ACC112 (cell line): ENCODE measurements around the gene UNG.

Experiments used
- H2AFZ ChIP-seq: fragments of 200-600 bp; sonication (generic); one replicate; pipeline ENCODE4 v1.6.0; 2017; ENCODE audit warnings: antibody characterized with exemption, low read length; ENCODE audit not compliant: unreplicated experiment
- H3K27ac ChIP-seq: fragments of 200-600 bp; sonication (generic); 2 replicates; pipeline ENCODE4 v1.5.1; 2014; ENCODE audit warnings: low read depth, mild to moderate bottlenecking, antibody characterized with exemption, low read length, moderate library complexity
- H3K27me3 ChIP-seq: fragments of 200-600 bp; sonication (generic); 2 replicates; pipeline ENCODE4 v1.6.1; 2014; ENCODE audit warnings: mild to moderate bottlenecking, antibody characterized with exemption, low read length, moderate library complexity, mixed read lengths; ENCODE audit not compliant: insufficient read depth
- H3K36me3 ChIP-seq: fragments of 200-600 bp; sonication (generic); 2 replicates; pipeline ENCODE4 v1.6.1; 2016; ENCODE audit warnings: mild to moderate bottlenecking, antibody characterized with exemption, low read length, moderate library complexity, mixed read lengths; ENCODE audit not compliant: insufficient read depth
- H3K4me1 ChIP-seq: fragments of 200-600 bp; sonication (generic); one replicate; pipeline ENCODE4 v1.6.1; 2016; ENCODE audit warnings: low read length, mixed read lengths; ENCODE audit not compliant: insufficient read depth, unreplicated experiment, control insufficient read depth
- H3K4me3 ChIP-seq: fragments of 200-600 bp; sonication (generic); 2 replicates; pipeline ENCODE4 v1.5.1; 2014; ENCODE audit warnings: mild to moderate bottlenecking, low read depth, low read length
- H3K79me2 ChIP-seq: fragments of 200-600 bp; sonication (generic); one replicate; pipeline ENCODE4 v1.6.0; 2016; ENCODE audit warnings: low read length; ENCODE audit not compliant: control insufficient read depth, unreplicated experiment, insufficient read depth

Gene UNG

GRCh38 chr12:109105176-109105575 is 7.8 kb downstream of the UNG start:
- no peaks in the 10 kb centered on the region for H3K79me2 ChIP-seq
- H3K36me3 ChIP-seq, result peaks cover 24% of the 10 kb centered on the region
- H3K4me1 ChIP-seq, result peaks cover 6% of the 10 kb centered on the region
- H3K27me3 ChIP-seq, result no peaks in the 10 kb centered on the region
- no peak overlapping the region for H3K27ac ChIP-seq
- H3K4me3 ChIP-seq, result no peak overlapping the region
- H2AFZ ChIP-seq, result no peak overlapping the region

- Histone ChIP-seq H3K27me3 (no peaks in the 10 kb centered on the region), H3K79me2 (no peaks in the 10 kb centered on the region), H2AFZ (no peak overlapping the region), H3K36me3 (peaks cover 6% of the 10 kb centered on the region; the same call in 1 of the 2 replicates), H3K4me3 (no peak overlapping the region), H3K4me1 (peaks cover 4% of the 10 kb centered on the region), H3K27ac (peak overlapping the region; percentile 80; the same call in 1 of the 2 replicates)
Measured at GRCh38 chr12:109109746-109110350, 12.5 kb downstream of the UNG start.

GRCh38 chr12:109110988-109111495 is 13.6 kb downstream of the UNG start:
- Histone ChIP-seq H3K27ac (peak overlapping the region; percentile 80), H3K4me1 (peaks cover 7% of the 10 kb centered on the region), H3K36me3 (0 out of 2 replicates have a peak, but pooled peaks cover 4% of the 10 kb centered on the region), H3K27me3 (no peaks in the 10 kb centered on the region), H2AFZ (peak overlapping the region; percentile 70), H3K79me2 (no peaks in the 10 kb centered on the region), H3K4me3 (peak overlapping the region; percentile 79)

- no peak overlapping the region for H2AFZ ChIP-seq
- no peaks in the 10 kb centered on the region for H3K79me2 ChIP-seq
- peaks cover 8% of the 10 kb centered on the region for H3K4me1 ChIP-seq
- no peaks in the 10 kb centered on the region for H3K27me3 ChIP-seq
- no peaks in the 10 kb centered on the region for H3K36me3 ChIP-seq
- no peak overlapping the region for H3K27ac ChIP-seq
- no peak overlapping the region for H3K4me3 ChIP-seq
Measured at GRCh38 chr12:109112720-109113465, 15.5 kb downstream of the UNG start.

- H3K27me3 ChIP-seq, result no peaks in the 10 kb centered on the region
- H3K36me3 ChIP-seq, result no peaks in the 10 kb centered on the region
- no peak overlapping the region for H2AFZ ChIP-seq
- H3K4me3 ChIP-seq, result no peak overlapping the region
- peaks cover 8% of the 10 kb centered on the region for H3K4me1 ChIP-seq
- no peaks in the 10 kb centered on the region for H3K79me2 ChIP-seq
- H3K27ac ChIP-seq, result no peak overlapping the region
Measured at GRCh38 chr12:109113661-109114321, 16.4 kb downstream of the UNG start.

GRCh38 chr12:109114644-109115043 is 17.2 kb downstream of the UNG start:
- Histone ChIP-seq H3K27me3 (no peaks in the 10 kb centered on the region), H3K79me2 (no peaks in the 10 kb centered on the region), H3K4me3 (no peak overlapping the region), H3K27ac (no peak overlapping the region), H2AFZ (no peak overlapping the region), H3K4me1 (peaks cover 8% of the 10 kb centered on the region), H3K36me3 (no peaks in the 10 kb centered on the region)

GRCh38 chr12:109115404-109115757 is 18.0 kb downstream of the UNG start:
- no peak overlapping the region for H3K27ac ChIP-seq
- no peaks in the 10 kb centered on the region for H3K79me2 ChIP-seq
- peaks cover 8% of the 10 kb centered on the region for H3K4me1 ChIP-seq
- no peaks in the 10 kb centered on the region for H3K36me3 ChIP-seq
- no peak overlapping the region for H3K4me3 ChIP-seq
- no peak overlapping the region for H2AFZ ChIP-seq
- H3K27me3 ChIP-seq, result no peaks in the 10 kb centered on the region

- Histone ChIP-seq H3K36me3 (no peaks in the 10 kb centered on the region), H3K27ac (no peak within 1 kb of the TSS)
Measured at GRCh38 chr12:109115758-109116610, 18.6 kb downstream of the UNG start, which contains the start of gene ACACB. TSS of gene ACACB (plus strand) at chr12:109116587. CDS start at chr12:109139406, 22,819 bp downstream.

GRCh38 chr12:109116611-109116949 is 19.2 kb downstream of the UNG start:
- H3K4me1 ChIP-seq, result peaks cover 3% of the 10 kb centered on the region
- H3K4me3 ChIP-seq, result no peak overlapping the region
- no peaks in the 10 kb centered on the region for H3K36me3 ChIP-seq
- H3K27ac ChIP-seq, result no peak overlapping the region
- no peaks in the 10 kb centered on the region for H3K27me3 ChIP-seq
- no peak overlapping the region for H2AFZ ChIP-seq
- no peaks in the 10 kb centered on the region for H3K79me2 ChIP-seq

More at GRCh38 chr12:109115758-109116610, 18.6 kb downstream of the UNG start, which contains the start of gene ACACB:
- H3K27me3 ChIP-seq, result no peaks in the 10 kb centered on the region
- no peak within 1 kb of the TSS for H3K4me3 ChIP-seq
- H3K4me1 ChIP-seq, result peaks cover 3% of the 10 kb centered on the region
- no peak within 1 kb of the TSS for H2AFZ ChIP-seq
- no peaks in the 10 kb centered on the region for H3K79me2 ChIP-seq

- Histone ChIP-seq H3K27me3 (no peaks in the 10 kb centered on the region), H3K27ac (no peak overlapping the region), H2AFZ (no peak overlapping the region), H3K4me3 (no peak overlapping the region), H3K4me1 (peaks cover 3% of the 10 kb centered on the region), H3K36me3 (no peaks in the 10 kb centered on the region), H3K79me2 (no peaks in the 10 kb centered on the region)
Measured at GRCh38 chr12:109120095-109120494, 22.7 kb downstream of the UNG start.
